Testis (tissue), 3 donors: ENCODE data around the gene ANKFY1. TPM values are rescaled to one million over a fixed set of nuclear protein-coding genes. Genes with fewer than 3 reads are reported as not detected.
"Not testable (repeated sequence)": the region's sequence is repeated elsewhere in the genome, so short reads cannot be mapped to it uniquely, and the experiment has no call there.

Experiments
- DNase-seq: peaks from one replicate; pipeline ENCODE4 v3.0.0-alpha.2; 2019
- H3K27ac ChIP-seq, 2 donors: fragments of 200-600 bp; sonication (generic); one replicate each; pipeline ENCODE4 v1.5.1; 2019
- H3K27me3 ChIP-seq: fragments of 200-600 bp; sonication (generic); one replicate; pipeline ENCODE4 v1.5.1; 2019
- H3K36me3 ChIP-seq: fragments of 200-600 bp; sonication (generic); one replicate; pipeline ENCODE4 v1.5.1; 2017; ENCODE audit warnings: low read depth; ENCODE audit errors: missing control alignments
- H3K4me1 ChIP-seq: fragments of 200-600 bp; sonication (generic); one replicate; pipeline ENCODE4 v1.5.1; 2019
- H3K4me3 ChIP-seq, 2 donors: fragments of 200-600 bp; sonication (generic); one replicate each; pipeline ENCODE4 v1.5.1; 2017 to 2019
- H3K9me3 ChIP-seq: fragments of 200-600 bp; sonication (generic); one replicate; pipeline ENCODE4 v1.5.1; 2017
- CTCF ChIP-seq, 3 experiments: fragments of 450-650 bp in 2 of 3; fragments of 200-600 bp in 1 of 3; sonication (generic) in 1 of 3; IDR thresholded peaks; one replicate each; pipeline ENCODE4 v1.5.1; 2016 to 2019; ENCODE audit warnings: antibody characterized with exemption in 3 of 3, mild to moderate bottlenecking in 2 of 3, moderate library complexity in 1 of 3
- POLR2A ChIP-seq: fragments of 450-650 bp; IDR thresholded peaks from one replicate; pipeline ENCODE4 v1.6.1; 2017; ENCODE audit warnings: antibody characterized with exemption, mild to moderate bottlenecking, moderate library complexity
- WGBS, 2 donors: methylation state at CpG; one replicate each; pipeline ENCODE4 v1.1.5; 2018; 5-methylcytosine and 5-hydroxymethylcytosine counted together
- intact Hi-C: fragments of 100-400 bp; cut with DNase I; formaldehyde crosslinking; loops from one replicate; pipeline ENCODE4 v1.15.1; 2023; ENCODE audit warnings: low total_unique reads
- polyA plus RNA-seq: library from polyadenylated mRNA; stranded (reverse); fragments of 350-450 nt; fragmentation: Illumina TruSeq; extraction: RNeasy Lipid Tissue Mini Kit (QIAGEN cat#74804); gene quantifications from one replicate; pipeline ENCODE4 v1.2.3, GENCODE V29; 2014; ENCODE audit warnings: low read depth, low replicate concordance; ENCODE audit not compliant: insufficient read depth
- total RNA-seq, 2 donors: library from RNA; depleted of rRNA; stranded (reverse); fragments of >200 nt; gene quantifications; one replicate each; pipeline ENCODE4 v1.2.3, GENCODE V29; 2016

The ANKFY1 gene
- total and polyA plus RNA-seq, 3 donors from 2014 or later, result 20.3 to 40.9 (median 34.6) TPM

- Histone ChIP-seq H3K27me3 (no peaks in the 10 kb centered on the region), H3K4me3 (peak overlapping the region; percentile 96 to 99), H3K4me1 (peaks cover 29% of the 10 kb centered on the region), H3K27ac (peak overlapping the region; percentile 98 to 99), H3K36me3 (no peaks in the 10 kb centered on the region), H3K9me3 (no peaks in the 10 kb centered on the region)
- intact Hi-C loops, result no loop called here
- 1% methylated on average over 38 to 69 of the region's 69 CpGs for WGBS, 2 donors
- TF ChIP-seq CTCF (IDR thresholded peaks at IDR 0.05) (no peak), POLR2A (peak; percentile 18)
- DNase-seq, result peak; percentile 96
These were observed 120.0 kb downstream of the ANKFY1 start for GRCh38 chr17:4143563-4144421.

GRCh38 chr17:4142107-4142900 is 121.5 kb downstream of the ANKFY1 start:
- WGBS, 2 donors, result 3 to 4% methylated on average over 18 to 22 of the region's 56 CpGs
- H3K4me3 ChIP-seq, result peak overlapping the region; percentile 96 to 99
- H3K27ac ChIP-seq, result peak overlapping the region; percentile 98 to 99
- peaks cover 29% of the 10 kb centered on the region for H3K4me1 ChIP-seq
- no peaks in the 10 kb centered on the region for H3K36me3 ChIP-seq
- no peaks in the 10 kb centered on the region for H3K27me3 ChIP-seq
- H3K9me3 ChIP-seq, result no peaks in the 10 kb centered on the region
- intact Hi-C loops, result no loop called here
- peak; percentile 48 for DNase-seq
- no peak for TF ChIP-seq CTCF (IDR thresholded peaks at IDR 0.05)
- no peak for TF ChIP-seq POLR2A

GRCh38 chr17:4140125-4140524 is 123.7 kb downstream of the ANKFY1 start:
- intact Hi-C loops, result no loop called here
- 67 to 88% methylated on average over 2 of the region's 2 CpGs for WGBS, 2 donors
- no peak for DNase-seq
- no peaks in the 10 kb centered on the region for H3K36me3 ChIP-seq
- H3K4me1 ChIP-seq, result peaks cover 32% of the 10 kb centered on the region
- H3K9me3 ChIP-seq, result no peaks in the 10 kb centered on the region
- H3K27me3 ChIP-seq, result no peaks in the 10 kb centered on the region
- H3K27ac ChIP-seq, result no peak overlapping the region
- no peak for TF ChIP-seq CTCF (IDR thresholded peaks at IDR 0.05)
- no peak for TF ChIP-seq POLR2A
- H3K4me3 ChIP-seq, result no peak overlapping the region

GRCh38 chr17:4138906-4139526 is 124.8 kb downstream of the ANKFY1 start:
- H3K36me3 ChIP-seq, H3K27me3 ChIP-seq, H3K27ac ChIP-seq, H3K4me3 ChIP-seq, H3K9me3 ChIP-seq, DNase-seq, intact Hi-C loops: not testable (repeated sequence)
- peaks cover 27% of the 10 kb centered on the region for H3K4me1 ChIP-seq
- 78 to 83% methylated on average over 9 of the region's 9 CpGs for WGBS, 2 donors

GRCh38 chr17:4136373-4136772 is 127.4 kb downstream of the ANKFY1 start:
- WGBS, 2 donors, result 86 to 87% methylated on average over 4 to 6 of the region's 6 CpGs
- no peak overlapping the region for H3K4me3 ChIP-seq
- DNase-seq, result peak; percentile 44
- intact Hi-C loops, result no loop called here
- TF ChIP-seq CTCF (IDR thresholded peaks at IDR 0.05), result no peak
- no peak for TF ChIP-seq POLR2A
- H3K27me3 ChIP-seq, result no peaks in the 10 kb centered on the region
- H3K9me3 ChIP-seq, result no peaks in the 10 kb centered on the region
- H3K27ac ChIP-seq, result no peak overlapping the region
- peaks cover 19% of the 10 kb centered on the region for H3K4me1 ChIP-seq
- H3K36me3 ChIP-seq, result no peaks in the 10 kb centered on the region
